ENCODE measurements around the gene CDKN1B.

CDKN1B gene

DNA sequence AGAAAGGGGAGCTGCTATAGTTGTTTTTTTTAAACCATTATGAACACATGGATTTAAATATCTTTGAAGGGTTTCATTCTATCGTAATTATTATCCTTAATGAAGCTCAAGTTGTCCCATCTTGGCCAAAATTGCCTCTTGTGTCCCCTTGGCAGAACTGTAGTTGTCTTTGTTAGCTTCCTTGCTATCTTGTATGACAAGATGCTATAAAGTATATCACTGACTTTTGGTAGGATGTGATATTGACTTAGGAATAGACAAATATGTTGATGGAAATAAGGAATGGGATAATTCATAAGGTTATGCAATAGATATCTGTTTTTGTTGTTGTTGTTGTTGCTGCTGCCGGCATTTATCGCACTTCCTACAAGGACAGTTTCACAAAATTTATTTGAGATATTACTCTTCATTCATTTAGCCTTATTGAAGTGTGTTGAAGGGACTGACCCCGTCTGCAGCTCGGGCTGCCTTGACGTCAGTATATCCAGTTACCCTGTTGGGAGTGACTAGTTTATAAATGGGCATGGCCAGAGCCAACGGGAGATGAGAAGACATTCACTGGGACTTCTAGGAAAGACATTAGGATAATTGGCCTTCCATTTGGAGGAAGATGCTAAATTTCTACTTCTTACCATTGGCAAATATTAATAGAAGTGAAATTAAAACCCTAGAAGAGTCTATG is 42.2 kb downstream of the CDKN1B start:
- DNase-seq (ENCODE audit: low read depth in 2 of 2): no peak

DNA sequence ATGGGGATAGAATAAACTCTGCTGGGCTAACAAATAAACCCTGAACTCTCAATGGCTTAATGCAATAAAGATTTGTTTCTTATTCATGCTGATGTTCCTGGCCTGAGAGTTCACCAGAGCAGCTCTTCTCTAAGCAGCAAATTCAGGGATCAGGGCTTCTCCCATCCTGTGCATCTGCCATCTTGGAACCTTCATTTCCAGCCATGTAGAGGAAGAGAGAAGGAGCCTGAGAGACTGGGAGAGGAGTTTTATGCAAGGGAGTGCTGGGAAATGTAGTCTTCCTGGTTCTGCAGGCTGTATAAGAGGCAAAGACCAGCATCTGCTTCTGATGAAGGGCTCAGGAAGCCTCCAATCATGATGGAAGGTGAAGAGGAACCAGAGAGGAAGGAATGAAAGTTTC is 47.7 kb downstream of the CDKN1B start:
- DNase-seq (ENCODE audit: low read depth in 2 of 2): no peak

DNA sequence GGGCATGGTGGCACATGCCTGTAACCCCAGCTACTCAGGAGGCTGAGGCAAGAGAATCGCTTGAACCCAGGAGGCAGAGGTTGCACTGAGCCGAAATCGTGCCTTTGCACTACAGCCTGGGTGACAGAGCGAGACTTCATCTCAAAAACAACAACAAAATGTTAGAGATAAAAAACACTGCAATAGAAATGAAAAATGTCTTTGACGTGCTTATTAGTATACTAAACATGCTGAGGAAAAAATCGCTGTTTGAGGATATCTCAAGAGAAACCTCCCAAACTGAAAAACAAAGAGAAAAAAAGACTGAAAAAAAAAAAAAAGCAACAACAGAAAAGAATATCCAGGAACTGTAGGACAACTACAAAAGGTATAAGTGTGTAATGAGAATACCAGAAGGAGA is 53.1 kb downstream of the CDKN1B start:
- no peak for DNase-seq (ENCODE audit: low read depth in 2 of 2)
